ENCODE data around the gene CYP8B1. TPM values are rescaled to one million over a fixed set of nuclear protein-coding genes. Genes with fewer than 3 reads are reported as not detected.

CYP8B1 gene
- total RNA-seq, result not detected

- no peak for DNase-seq (ENCODE audit: low spot score in 2 of 2)
- FAIRE-seq, result no peak
These were observed at the start of gene CYP8B1 for GRCh38 chr3:42875325-42876151. TSS of gene CYP8B1 (minus strand) at chr3:42875879. CDS start at chr3:42875816, 63 bp downstream.

GRCh38 chr3:42923606-42924005 lies 47.9 kb upstream of the CYP8B1 start:
- DNase-seq (ENCODE audit: low spot score in 2 of 2) (no peak), FAIRE-seq (no peak)

GRCh38 chr3:42914771-42915515 lies 39.3 kb upstream of the CYP8B1 start:
- DNase-seq (ENCODE audit: low spot score in 2 of 2) (no peak), FAIRE-seq (no peak)

- DNase-seq (ENCODE audit: low spot score in 2 of 2) (no peak), FAIRE-seq (no peak)
These were observed 35.9 kb upstream of the CYP8B1 start for GRCh38 chr3:42911551-42911950.

- FAIRE-seq (no peak), DNase-seq (ENCODE audit: low spot score in 2 of 2) (no peak)
These were observed 33.0 kb upstream of the CYP8B1 start for GRCh38 chr3:42908675-42909074.

GRCh38 chr3:42906848-42907183 lies 31.1 kb upstream of the CYP8B1 start:
- DNase-seq (ENCODE audit: low spot score in 2 of 2), result peak in 1 of 2 donors; percentile 31
- no peak for FAIRE-seq

- no peak for FAIRE-seq
- DNase-seq (ENCODE audit: low spot score in 2 of 2), result peak; percentile 51 to 52
These were observed 30.6 kb upstream of the CYP8B1 start, which contains the start of gene ZNF662 for GRCh38 chr3:42906070-42906847. TSS of gene ZNF662 (plus strand) at chr3:42906142. CDS start at chr3:42908115, 1,973 bp downstream.

GRCh38 chr3:42905740-42906069 lies 30.0 kb upstream of the CYP8B1 start:
- DNase-seq (ENCODE audit: low spot score in 2 of 2) (no peak), FAIRE-seq (no peak)

- DNase-seq (ENCODE audit: low spot score in 2 of 2), result no peak
- no peak for FAIRE-seq
These were observed 28.4 kb upstream of the CYP8B1 start for GRCh38 chr3:42904076-42904475.

GRCh38 chr3:42902257-42902656 lies 26.6 kb upstream of the CYP8B1 start:
- FAIRE-seq (no peak), DNase-seq (ENCODE audit: low spot score in 2 of 2) (no peak)

- FAIRE-seq (no peak), DNase-seq (ENCODE audit: low spot score in 2 of 2) (no peak)
These were observed 25.4 kb upstream of the CYP8B1 start for GRCh38 chr3:42901073-42901415.

- FAIRE-seq, result no peak
These were observed 24.8 kb upstream of the CYP8B1 start for GRCh38 chr3:42900226-42901072.

GRCh38 chr3:42898896-42899675 lies 23.4 kb upstream of the CYP8B1 start:
- DNase-seq (ENCODE audit: low spot score in 2 of 2) (no peak), FAIRE-seq (no peak)

More at GRCh38 chr3:42900226-42901072, 24.8 kb upstream of the CYP8B1 start:
- DNase-seq (ENCODE audit: low spot score in 2 of 2), result no peak

- FAIRE-seq, result no peak
- no peak for DNase-seq (ENCODE audit: low spot score in 2 of 2)
These were observed 19.8 kb upstream of the CYP8B1 start for GRCh38 chr3:42895580-42895868.

- DNase-seq (ENCODE audit: low spot score in 2 of 2) (no peak), FAIRE-seq (no peak)
These were observed 19.3 kb upstream of the CYP8B1 start for GRCh38 chr3:42894698-42895579.

GRCh38 chr3:42892807-42893206 lies 17.1 kb upstream of the CYP8B1 start:
- FAIRE-seq (no peak), DNase-seq (ENCODE audit: low spot score in 2 of 2) (no peak)

GRCh38 chr3:42892169-42892568 lies 16.5 kb upstream of the CYP8B1 start:
- DNase-seq (ENCODE audit: low spot score in 2 of 2), result no peak

GRCh38 chr3:42891042-42891441 lies 15.4 kb upstream of the CYP8B1 start:
- FAIRE-seq (no peak), DNase-seq (ENCODE audit: low spot score in 2 of 2) (no peak)

More at GRCh38 chr3:42892169-42892568, 16.5 kb upstream of the CYP8B1 start:
- FAIRE-seq, result no peak

GRCh38 chr3:42887084-42887483 lies 11.4 kb upstream of the CYP8B1 start:
- FAIRE-seq (no peak), DNase-seq (ENCODE audit: low spot score in 2 of 2) (no peak)

Measured in frontal cortex (tissue), 4 donors.